Stimulated activated CD4-positive, alpha-beta T cell treated with anti-CD3 and anti-CD28 coated beads, Interleukin-1b, Interleukin-23, amount 100 ng/mL, for 1 hour (primary cell): ENCODE data around the gene FAM3B.

Experiments used
- DNase-seq, 2 donors: peaks; one replicate each; pipeline ENCODE4 v3.0.0-alpha.2; 2020; ENCODE audit warnings: low read depth in 2 of 2

The FAM3B gene

DNA sequence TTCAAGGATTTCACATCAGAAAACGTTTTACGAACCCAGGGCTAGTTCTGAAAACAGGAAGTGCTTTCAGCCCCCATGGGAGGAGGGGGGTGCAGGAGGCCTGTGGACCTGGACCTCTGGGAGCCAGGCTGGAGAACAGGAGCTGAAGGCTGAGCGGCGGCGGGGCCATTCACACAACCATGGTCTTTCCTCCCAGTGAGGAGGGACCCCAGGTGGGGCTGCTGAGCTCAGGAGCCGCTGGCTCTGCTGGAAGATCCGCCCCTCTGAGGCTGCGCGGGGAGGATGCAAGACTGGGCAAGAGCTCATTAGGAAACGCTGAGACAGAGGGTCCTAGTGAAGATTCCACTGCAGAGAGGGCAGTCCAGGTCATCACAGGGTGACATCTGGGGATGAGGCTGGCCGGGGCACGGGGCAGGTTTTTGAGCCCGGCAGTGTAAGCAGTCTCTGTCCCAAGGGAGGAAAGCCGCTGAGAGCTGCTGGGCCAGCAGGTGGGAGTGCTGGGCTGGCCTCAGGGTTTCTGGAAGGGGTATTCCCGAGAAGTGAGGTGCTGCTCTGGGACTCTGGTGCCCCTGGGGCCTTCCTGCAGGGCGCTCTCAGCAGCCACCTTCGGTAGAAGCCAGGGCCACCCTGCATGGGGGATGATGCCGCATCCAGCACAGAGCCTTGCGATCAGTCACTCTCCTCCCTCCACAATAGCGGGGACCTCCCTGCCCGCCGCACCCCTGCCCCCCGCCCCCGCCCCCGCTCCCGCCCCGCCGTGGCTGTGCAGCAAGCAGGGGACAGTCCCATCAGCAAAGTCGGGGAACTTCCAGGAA lies 52.7 kb downstream of the FAM3B start:
- DNase-seq, result no peak

DNA sequence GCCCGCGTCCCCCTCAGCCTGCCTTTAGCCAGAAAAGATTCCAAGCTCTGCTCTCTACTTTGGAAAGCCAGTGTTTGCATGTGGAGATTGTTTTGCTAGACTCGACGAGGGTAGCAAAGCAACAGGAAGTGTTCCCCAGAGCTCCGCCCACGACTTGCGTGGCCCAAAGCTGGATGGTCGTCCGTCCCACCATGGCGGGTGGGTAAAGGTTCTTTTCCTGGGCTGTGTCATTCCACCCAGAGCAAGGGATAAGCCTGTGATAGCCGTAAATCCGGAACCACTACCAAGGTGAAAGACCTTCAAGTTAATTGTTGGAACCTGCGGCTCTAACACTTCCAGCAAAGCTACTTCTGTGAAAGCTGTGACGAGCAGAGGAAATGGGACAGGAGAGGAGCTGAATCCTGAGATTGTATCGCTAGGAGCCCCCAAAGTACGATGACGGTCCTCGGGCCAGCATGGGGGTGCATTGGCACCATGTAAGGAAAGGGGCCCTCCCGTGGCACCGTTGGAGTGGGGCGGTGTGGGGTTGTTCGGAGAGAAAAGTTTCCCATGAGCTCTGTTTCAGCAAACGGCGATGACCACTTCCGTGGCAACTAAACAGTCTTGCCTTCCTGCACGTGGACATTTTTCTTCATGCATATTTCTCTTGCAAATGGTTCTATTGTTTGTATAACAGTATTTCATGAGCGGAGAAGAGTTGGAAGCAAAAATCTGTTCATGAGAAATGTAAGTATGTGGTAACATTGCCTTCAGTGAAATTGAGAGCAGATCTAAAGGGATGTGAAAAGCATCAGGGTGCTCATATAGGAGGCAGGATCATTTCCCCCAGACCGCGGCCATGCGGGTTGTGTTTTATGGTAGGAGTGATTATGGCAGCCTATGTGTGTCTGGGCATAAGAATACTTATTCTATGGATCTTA lies 53.6 kb downstream of the FAM3B start:
- DNase-seq, result no peak

DNA sequence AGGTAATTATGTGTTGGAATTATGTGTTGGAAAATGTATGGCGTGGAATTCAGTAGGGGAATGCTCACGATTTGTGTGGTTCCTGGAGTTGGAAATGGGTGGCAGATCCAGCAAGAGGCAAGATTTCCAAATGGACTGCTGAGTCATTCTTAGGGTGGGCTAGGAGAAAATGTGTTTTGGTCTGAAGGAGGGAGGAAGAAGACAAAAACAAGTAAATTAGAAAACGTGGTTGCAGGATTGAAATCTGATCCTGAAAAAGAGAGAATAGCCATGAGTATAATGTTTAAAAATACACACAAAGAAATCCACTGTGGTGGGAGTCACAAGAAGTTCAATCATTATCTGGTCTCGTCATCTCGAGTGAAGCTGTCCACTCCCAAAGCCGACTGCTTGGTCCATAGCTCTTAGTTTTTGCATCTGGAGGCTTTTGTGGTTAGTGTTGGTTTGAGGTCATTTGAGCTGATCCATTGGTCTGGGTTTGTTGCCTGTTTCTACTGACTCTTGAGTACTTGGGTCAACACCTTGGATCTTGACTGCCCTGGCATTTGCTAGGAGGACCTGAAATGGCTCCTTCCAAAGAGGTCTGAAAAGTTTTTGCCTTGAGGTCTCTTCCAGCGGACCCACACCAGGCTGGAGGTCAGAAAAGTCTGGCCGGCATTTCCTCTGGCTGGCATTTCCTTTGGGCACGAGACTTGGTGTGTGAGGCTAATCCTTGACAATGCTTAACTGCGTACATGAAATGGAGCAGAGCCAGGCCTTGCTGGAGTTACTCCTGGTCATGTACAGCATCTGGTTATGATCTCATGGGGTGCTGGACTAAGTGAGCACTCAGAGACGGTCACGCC lies 54.5 kb downstream of the FAM3B start:
- DNase-seq, result no peak

DNA sequence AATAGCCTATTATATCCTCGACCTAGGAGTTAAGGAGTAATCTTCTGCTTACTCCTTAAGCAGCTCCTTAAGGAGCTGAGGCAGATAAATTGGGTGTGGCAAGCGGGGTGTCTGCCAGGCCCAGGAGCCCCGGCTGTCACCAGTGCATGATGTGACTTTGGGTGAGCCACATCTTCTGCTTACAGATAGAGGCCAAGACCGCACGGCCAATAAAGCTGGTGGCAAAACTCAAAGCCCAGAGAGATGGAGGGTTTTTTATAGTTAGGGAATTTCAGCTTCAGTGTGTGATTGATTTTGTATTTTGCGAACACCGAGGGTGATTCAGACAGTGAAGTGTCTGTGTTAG lies 55.1 kb downstream of the FAM3B start:
- no peak for DNase-seq

DNA sequence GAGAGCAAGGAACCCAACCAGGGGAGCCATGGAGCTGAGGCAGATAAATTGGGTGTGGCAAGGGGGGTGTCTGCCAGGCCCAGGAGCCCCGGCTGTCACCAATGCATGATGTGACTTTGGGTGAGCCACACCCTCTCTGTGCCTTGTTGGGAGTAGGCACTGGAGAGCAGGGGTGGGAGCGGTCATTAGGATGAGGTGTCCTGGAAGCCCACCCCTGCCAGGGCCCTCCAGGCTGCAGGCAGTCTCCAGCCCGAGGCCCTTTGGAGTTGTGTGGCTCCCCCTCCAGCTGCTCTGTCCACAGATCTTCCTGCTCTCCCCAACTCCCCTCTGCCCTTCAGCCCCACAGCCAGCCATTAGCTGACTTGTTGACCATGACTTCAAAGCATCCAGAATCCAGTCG lies 56.7 kb downstream of the FAM3B start:
- no peak for DNase-seq

DNA sequence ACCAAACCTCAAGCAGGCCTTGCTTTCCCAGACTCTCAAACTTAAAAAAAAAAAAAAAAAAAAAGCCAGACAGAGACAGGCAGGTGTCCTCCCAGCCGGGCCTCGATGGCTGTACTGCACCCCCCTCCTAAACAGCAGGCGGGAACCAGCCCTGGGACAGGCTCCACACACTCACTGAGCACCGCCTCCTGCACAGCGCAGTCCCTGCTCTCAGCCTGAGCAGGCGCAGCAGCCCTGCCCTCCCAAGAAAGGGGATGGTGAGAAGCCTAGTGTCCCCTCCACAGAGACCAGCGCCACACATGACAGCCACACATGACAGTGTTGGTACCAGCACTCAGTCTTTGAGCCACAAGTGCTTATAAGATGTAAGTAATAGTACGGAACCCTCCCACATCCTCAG lies 57.2 kb downstream of the FAM3B start:
- DNase-seq, result no peak

DNA sequence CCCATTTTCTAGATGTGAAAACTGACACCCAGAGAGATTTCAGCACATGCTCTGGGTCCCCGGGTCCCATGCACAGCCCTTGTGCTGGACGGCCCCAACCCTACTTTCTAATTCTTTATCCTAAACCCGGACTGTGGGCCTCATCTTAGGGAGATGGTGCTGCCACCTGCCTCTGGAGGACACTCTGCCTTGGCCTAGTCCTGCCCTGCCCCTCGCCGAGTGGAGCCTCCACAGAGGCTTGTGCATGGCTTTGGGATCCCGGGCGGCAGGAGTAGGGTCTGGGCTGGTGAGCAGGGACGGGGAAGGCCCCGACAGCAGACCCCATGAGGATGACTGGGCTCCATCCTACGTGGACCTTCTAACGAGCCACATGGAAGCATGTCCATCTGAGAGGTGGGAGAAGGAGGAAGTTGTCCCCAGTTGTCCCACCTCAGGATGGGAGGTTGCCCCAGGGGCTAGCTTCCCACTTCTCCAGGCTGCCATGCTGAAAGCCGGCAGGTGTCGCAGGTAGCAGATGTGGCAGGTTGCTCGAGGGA lies 57.6 kb downstream of the FAM3B start:
- no peak for DNase-seq

DNA sequence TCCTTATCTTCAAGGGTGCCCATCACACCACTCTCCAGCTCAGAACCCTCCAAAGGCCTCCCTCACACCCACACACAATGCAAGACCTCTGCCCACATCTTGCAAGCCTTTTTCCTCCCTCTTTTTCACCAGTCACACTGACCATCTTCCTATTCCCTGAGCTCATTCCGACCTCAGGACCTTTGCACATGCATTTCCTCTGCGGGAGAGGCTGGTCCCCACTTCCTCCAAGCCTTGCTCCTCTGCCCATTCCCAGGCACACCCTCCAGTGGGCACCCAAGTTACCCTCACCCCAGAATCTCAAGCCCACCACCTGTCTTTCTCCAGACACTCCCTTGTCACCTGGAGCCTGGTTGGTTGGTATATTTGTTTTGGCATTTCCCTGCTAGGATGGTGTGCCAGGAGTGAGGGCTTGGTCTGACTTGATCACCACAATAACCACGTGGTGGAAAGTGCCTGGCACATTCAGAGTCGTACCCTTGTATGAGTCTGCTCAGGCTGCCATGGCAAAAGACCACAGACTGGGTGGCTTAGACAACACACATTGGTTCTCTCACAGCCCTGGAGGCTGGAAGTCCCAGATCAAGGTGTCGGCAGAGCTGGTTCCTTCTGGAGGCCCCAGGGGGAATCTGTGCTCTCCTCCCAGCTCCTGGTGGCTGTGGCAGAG lies 58.4 kb downstream of the FAM3B start:
- no peak for DNase-seq

DNA sequence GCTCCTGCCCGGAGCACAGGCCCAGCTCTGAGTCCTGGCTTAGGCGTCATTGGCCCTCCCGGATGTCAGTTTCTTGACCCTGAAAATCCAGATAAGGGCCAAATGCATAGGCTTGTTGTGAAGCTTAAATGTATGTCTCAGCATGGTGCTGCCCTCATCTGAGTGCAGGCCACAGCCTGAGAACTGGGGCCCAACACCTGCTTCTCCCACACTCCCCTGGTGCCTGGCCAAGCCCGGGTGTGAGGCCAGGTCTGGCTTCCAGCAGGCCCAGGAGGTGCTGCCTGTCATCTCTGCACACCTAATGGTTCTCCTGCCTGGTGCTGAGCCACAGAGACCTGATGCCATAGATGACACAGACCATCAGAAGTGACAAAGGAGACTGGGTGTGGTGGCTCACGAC lies 59.3 kb downstream of the FAM3B start:
- DNase-seq, result no peak

DNA sequence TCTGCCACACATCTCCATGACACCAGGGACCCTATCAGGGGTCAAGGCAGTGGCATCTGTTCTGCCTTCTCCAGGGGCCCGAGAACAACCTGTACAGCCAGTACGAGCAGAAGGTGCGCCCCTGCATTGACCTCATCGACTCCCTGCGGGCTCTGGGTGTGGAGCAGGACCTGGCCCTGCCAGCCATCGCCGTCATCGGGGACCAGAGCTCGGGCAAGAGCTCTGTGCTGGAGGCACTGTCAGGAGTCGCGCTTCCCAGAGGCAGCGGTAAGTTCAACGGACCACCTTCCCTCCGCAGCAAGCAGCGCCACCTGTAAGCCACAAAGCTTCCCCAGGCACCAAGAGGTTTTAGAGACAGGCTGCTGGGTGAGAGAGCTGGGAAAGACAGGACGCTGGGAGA lies 61.1 kb downstream of the FAM3B start:
- DNase-seq, result no peak

DNA sequence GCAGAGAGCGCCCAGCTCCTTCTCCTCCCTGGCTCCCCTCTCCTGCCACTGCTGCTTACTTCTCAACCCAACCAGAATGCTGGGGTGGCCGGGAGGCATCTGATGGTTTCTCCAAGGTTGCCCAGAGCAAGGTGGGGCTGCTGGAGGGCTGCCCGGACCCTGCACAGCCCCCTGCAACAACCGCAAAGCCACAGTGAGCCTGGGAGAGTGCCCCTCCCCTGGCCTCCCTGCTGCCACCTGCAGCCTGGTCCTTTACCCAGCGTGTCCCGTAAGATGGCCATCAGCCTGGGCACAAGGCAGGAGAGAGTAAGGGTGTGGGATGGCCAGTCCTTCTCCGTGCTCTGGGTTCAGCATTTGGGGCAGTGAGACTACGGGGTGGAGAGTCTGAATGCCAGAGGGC lies 62.2 kb downstream of the FAM3B start:
- DNase-seq, result no peak

DNA sequence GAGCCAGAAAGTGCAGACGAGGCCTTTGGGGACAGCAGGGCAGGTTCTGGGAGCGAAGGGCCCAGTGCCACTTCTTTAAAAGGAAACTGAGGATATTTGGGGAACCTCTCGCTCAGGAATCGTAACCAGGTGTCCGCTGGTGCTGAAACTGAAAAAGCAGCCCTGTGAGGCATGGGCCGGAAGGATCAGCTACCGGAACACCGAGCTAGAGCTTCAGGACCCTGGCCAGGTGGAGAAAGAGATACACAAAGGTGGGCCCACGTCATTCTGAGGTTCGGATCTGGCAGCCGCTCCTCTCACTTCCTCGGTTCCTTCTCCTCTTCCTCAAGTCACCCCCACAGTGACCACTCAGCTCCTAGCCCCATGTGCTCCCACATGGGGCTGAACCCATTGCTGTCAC lies 63.3 kb downstream of the FAM3B start:
- no peak for DNase-seq

DNA sequence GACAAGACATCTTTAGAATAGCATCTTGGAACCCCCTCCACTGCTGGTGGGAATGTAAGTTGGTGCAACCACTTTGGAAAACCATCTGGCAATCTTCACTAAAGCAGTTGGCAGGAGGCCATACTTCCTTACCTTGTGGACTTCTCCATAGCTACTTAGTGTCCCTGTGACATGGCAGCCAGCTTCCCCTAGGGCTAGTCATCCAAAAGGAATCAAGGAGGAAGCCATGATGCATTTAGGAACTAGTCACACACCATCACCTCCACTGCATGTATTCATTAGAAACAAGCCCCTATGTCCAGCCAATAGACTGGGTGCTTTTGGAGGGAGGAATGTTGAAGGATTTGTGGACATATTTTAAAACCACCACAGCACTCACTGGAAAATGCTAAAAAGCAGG lies 65.1 kb downstream of the FAM3B start:
- DNase-seq, result no peak

DNA sequence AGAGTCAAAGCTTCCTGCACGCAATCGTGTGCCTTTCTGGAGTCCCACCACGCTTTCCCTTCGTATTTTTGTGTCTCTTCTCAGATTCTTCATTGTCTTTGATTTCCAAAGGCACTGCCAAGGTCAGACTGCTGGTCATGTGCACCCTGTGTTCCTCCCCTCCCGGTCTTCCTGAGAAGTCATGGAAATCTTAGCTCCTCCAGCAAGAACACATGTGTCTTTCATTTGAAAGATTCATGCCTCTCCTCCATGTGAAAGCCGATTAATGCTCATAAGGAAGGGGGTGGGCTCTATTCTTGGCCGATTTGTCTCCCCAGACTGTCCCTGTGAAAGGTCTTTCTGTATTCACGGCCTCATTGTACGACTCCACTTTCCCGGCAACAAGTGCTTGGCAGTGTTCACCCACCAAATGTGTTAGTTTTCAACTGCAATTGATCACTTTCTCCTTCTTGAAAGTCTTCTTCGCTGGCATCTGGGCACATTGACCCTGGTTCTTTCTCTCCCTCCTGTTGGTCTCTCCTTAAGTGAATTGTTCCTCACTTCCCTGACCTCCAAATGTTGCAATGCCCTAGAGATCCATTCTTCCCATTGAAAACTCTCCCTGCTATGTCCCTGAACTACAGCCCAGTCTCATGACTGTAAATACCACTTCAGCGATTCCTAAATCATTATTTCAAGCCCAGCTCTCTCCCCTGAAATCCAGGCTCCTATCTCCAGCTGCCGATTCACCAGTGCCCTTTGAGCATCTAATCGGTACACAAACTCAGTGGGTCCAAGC lies 70.6 kb downstream of the FAM3B start:
- no peak for DNase-seq

DNA sequence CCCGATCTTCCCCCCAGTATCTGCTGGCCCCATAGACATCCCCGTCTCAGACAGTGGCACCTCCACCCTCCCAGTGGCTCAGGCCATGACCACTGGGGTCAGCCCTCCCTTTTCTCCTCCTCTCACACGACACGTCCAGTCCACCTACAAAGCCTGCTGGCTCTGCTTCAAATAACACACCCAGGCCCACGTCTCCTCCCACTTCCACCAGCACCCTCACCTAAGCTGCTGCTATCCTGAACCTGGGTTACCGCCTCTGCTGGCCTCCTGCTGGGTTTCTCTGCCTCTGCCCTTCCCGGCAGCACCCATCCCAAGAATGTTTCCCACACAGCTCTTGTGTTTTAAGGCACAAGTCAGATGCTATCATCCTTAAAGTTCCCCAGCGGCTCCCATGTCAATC lies 71.2 kb downstream of the FAM3B start:
- DNase-seq, result no peak

DNA sequence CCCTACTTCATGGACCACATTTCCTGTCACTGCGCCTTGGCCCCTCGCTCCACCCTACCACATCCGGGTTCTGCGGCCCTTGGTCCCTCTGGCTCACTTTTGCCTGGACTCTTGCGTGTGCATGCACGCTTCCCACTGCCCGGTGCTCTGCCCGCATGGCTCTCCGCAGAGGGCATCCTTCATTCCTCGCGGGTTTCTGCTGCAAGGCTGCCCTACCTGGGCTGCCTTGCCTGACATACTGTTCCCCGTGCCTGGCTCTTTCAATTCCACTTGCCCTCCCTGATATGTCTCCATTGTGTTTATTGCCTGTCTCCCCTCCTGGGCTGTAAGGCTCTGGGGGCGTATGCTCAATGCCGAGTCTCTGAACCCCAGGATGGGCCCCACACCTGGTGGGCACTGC lies 71.7 kb downstream of the FAM3B start:
- no peak for DNase-seq

DNA sequence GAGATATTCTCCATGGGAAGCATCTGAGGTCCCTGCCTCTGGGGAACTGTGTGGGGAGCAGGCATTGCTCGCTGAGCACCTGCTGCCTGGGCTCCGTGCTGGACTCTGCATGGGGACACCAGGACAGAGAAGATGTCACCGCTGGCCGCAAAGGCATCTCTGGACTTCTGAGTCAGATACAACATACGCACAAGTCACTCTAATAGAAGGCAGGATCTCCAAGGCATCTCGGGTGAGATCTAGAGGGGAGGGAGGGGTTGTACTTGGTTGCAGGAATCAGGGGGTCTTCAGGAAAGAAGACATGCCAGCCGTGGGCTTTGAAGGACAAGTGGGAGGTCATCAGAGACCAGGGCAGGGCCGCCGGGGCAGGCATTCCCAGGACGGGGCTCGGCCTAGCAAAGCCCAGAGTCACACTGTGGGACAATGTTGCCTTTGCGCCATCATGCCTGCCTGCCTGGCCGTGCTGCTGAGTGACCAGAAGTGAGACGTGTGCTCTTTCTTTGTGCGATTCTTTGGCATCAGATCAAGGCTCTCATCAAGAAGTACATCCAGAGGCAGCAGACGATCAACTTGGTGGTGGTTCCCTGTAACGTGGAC lies 73.5 kb downstream of the FAM3B start:
- DNase-seq, result no peak

DNA sequence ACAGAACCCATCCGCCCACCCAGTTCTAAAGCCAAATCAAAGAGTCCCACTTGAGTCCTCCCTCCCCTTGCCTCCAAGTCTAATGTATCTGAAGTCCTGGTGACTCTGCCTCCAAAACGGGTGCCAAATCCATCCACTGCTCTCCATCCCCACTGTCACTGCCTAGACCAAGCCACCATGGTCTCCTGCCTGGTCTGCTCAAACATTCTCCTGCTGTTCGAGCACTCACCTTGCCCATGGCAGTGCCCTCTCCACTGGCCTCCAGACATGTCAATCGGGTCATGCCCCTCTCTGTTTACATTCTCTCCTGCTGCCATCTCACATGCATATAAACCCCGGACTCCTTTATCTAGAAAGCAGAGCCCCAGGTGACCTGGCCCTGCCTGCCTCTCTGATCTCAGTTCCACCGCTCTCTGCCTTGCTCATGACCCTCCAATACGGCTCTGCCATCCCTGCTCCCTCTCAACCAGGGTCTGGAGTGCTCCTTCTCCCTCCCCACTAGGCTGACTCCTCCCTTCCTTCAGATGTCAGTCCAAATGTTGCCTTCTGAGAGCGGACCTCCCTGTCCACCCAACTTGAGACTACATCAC lies 77.4 kb downstream of the FAM3B start:
- DNase-seq, result no peak

DNA sequence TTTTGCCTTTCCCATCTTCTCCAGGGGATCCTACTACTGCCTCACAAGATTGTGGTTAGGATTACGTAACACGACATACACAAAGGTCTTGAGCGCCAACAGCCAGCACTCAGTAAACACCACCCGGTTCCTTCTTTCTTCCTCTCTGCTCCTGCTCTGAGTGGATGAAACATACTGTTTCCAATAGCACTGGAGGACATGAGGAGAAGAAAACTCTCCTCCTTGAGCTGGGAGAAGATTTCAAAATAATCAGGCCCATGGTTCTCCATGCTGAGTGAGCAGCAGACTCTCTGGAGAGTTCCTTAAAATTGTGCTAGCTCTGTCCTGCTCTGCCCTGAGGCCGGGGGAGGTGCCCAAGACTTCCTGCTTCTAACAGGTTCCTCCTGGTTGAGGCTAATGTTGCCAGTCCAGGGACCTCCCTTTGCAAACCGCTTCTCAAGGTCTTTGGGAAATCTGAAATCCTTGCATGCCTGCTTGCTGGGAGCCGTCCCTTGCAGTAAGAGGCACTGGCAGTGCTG lies 80.0 kb downstream of the FAM3B start:
- DNase-seq, result no peak

DNA sequence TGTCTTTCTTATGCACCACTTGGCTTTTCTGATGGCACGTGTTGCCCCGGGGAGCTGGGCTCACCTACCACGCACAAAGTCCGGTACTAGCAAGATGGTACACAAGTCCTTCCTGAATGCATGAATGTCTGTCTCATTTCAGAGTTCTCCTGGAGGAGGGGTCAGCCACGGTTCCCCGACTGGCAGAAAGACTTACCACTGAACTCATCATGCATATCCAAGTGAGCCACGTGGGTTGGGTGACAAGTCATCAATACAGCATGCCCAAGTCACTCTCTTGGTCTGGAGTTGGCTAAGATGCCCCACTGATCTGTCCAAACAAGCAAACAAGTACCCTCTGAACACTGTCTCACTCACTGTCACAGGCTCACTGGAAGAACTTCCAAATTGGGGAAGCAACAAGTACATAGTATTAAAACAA lies 80.9 kb downstream of the FAM3B start:
- DNase-seq, result no peak
